Upper lobe of left lung (tissue), 4 donors: ENCODE data around the gene CDK15.

Experiments
- CTCF ChIP-seq, 6 experiments: fragments of 450-650 bp in 4 of 6; fragments of 200-600 bp in 2 of 6; sonication (generic) in 2 of 6; IDR thresholded peaks; one replicate each; pipeline ENCODE4 v1.5.1; 2016 to 2019; ENCODE audit warnings: antibody characterized with exemption in 6 of 6
- EP300 ChIP-seq, 4 donors: sonication (generic); formaldehyde crosslinking; IDR thresholded peaks; one replicate each; pipeline ENCODE4 v1.5.1; 2017; ENCODE audit warnings: antibody characterized with exemption in 4 of 4, control low read depth in 2 of 4
- POLR2A ChIP-seq, 4 donors: fragments of 450-650 bp; IDR thresholded peaks; one replicate each; pipeline ENCODE4 v1.5.1; 2016 to 2017; ENCODE audit warnings: antibody characterized with exemption in 4 of 4, mild to moderate bottlenecking in 2 of 4
- POLR2AphosphoS5 ChIP-seq, 2 donors: sonication (generic); formaldehyde crosslinking; IDR thresholded peaks; one replicate each; pipeline ENCODE4 v1.5.1; 2017; ENCODE audit warnings: antibody characterized with exemption in 2 of 2

DNA sequence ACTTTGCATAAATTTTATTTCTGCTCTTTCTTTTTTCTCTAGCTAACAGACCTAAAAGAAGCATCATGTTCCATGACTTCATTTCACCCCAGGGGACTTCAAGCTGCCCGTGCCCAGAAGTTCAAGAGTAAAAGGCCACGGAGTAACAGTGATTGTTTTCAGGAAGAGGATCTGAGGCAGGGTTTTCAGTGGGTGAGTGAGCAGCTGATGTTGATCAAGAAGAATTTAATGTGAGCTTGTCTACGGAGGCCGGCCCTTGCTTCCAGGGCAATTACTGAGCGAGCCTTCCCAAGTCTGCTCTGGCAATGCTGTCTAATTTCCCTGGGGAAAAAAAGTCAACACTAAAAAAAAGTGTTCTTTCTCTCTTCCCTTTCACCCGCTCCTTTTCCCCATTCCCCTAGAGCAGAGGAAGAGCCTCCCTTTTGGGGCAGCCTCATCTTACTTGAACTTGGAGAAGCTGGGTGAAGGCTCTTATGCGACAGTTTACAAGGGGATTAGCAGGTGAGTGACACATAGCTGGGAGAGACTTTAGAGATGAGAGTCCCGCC is 1.2 kb downstream of the CDK15 start:
- no peak for TF ChIP-seq POLR2AphosphoS5 (IDR thresholded peaks at IDR 0.05)
- TF ChIP-seq EP300 (IDR thresholded peaks at IDR 0.05), result no peak
- TF ChIP-seq CTCF (IDR thresholded peaks at IDR 0.05), result no peak
- no peak for TF ChIP-seq POLR2A (IDR thresholded peaks at IDR 0.05)
